Measurements from ENCODE around the gene DIPK1C.

DNA sequence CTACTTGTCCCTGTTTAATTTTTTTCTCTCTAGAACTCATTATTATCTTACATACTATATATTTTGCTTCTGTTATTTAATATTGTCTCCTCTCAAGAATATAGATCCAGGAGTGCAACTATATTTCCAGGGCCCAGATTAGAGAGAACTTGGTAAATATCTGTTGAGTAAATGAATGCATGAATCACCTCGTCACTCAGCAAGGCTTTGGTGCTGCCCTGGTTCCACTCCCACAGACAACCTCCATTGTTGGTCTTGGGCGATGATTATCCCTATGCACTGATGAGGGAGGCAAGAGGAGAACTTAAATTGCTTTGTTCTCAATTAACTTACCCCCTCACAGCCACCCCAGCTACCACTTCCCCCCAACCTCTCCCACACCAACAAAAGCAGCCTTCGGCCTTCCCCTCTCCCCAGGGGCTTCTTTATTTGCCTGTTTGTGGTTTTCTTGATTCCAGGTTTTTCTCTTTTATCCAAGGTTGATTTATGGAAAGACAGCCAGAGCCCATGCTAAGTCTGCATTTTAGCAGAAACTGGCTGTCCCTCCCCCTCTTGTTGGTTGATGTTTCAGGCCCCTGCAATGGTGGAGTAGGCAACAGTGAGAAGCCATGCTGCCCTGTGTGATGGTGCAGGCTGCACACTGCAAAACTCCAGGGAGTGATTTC is 17.0 kb upstream of the DIPK1C start:
- TF ChIP-seq, protein P1, sequence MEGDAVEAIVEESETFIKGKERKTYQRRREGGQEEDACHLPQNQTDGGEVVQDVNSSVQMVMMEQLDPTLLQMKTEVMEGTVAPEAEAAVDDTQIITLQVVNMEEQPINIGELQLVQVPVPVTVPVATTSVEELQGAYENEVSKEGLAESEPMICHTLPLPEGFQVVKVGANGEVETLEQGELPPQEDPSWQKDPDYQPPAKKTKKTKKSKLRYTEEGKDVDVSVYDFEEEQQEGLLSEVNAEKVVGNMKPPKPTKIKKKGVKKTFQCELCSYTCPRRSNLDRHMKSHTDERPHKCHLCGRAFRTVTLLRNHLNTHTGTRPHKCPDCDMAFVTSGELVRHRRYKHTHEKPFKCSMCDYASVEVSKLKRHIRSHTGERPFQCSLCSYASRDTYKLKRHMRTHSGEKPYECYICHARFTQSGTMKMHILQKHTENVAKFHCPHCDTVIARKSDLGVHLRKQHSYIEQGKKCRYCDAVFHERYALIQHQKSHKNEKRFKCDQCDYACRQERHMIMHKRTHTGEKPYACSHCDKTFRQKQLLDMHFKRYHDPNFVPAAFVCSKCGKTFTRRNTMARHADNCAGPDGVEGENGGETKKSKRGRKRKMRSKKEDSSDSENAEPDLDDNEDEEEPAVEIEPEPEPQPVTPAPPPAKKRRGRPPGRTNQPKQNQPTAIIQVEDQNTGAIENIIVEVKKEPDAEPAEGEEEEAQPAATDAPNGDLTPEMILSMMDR (IDR thresholded peaks at IDR 0.05): no peak
- no peak for TF ChIP-seq ZFX (IDR thresholded peaks at IDR 0.05; ENCODE audit: borderline replicate concordance)

Data from 22Rv1 (cell line).